K562 (cell line): ENCODE results near the gene ALDH18A1. TPM values are rescaled to one million over a fixed set of nuclear protein-coding genes. Genes with fewer than 3 reads are reported as not detected.

Source experiments
- EP400 ChIP-seq: fragments of 450-650 bp; IDR thresholded peaks from 2 replicates; pipeline ENCODE4 v1.6.1; 2017; ENCODE audit warnings: antibody characterized with exemption, mild to moderate bottlenecking, moderate library complexity
- ERF ChIP-seq: fragments of 450-650 bp; formaldehyde crosslinking; IDR thresholded peaks from 2 replicates; pipeline ENCODE4 v1.4.0; 2020; ENCODE audit warnings: mild to moderate bottlenecking, mixed read lengths
- HDAC8 ChIP-seq: fragments of 450-650 bp; IDR thresholded peaks from 2 replicates; pipeline ENCODE4 v1.6.1; 2016; ENCODE audit warnings: mild to moderate bottlenecking, missing genetic modification characterization, moderate library complexity, missing compliant biosample characterization
- MCM2 ChIP-seq: fragments of 450-650 bp; IDR thresholded peaks from 2 replicates; pipeline ENCODE4 v1.6.1; 2017; ENCODE audit warnings: low read depth, mild to moderate bottlenecking
- NFE2L1 ChIP-seq: fragments of 450-650 bp; IDR thresholded peaks from 2 replicates; pipeline ENCODE4 v1.6.1; 2016; ENCODE audit warnings: missing genetic modification characterization, low read depth, mild to moderate bottlenecking, missing compliant biosample characterization, moderate library complexity, borderline replicate concordance
- PHTF2 ChIP-seq: fragments of 250-450 bp; sonication (Bioruptor Pico); IDR thresholded peaks from 2 replicates; pipeline ENCODE4 v1.5.0; 2021; ENCODE audit warnings: mild to moderate bottlenecking
- ZBED1 ChIP-seq: IDR thresholded peaks from 2 replicates; pipeline ENCODE4 v1.6.1; 2014
- ZC3H8 ChIP-seq: fragments of 450-650 bp; IDR thresholded peaks from 2 replicates; pipeline ENCODE4 v1.6.1; 2017
- ZKSCAN8 ChIP-seq: fragments of 200-800 bp; sonication (Bioruptor generic); IDR thresholded peaks from 2 replicates; pipeline ENCODE4 v1.6.1; 2016; ENCODE audit warnings: missing genetic modification characterization, missing compliant biosample characterization
- ZNF134 ChIP-seq: fragments of 250-450 bp; sonication (Bioruptor Pico); conservative IDR thresholded peaks from 2 replicates; pipeline ENCODE4 v1.4.0; 2020
- ZNF23 ChIP-seq: fragments of 250-450 bp; sonication (Bioruptor Pico); IDR thresholded peaks from 2 replicates; pipeline ENCODE4 v1.4.0; 2020; ENCODE audit warnings: mild to moderate bottlenecking
- ZNF398 ChIP-seq: fragments of 250-450 bp; sonication (Bioruptor Pico); IDR thresholded peaks from 2 replicates; pipeline ENCODE4 v1.8.0; 2021; ENCODE audit warnings: moderate library complexity, mild to moderate bottlenecking, inconsistent platforms
- polyA plus RNA-seq, 8 experiments: library from polyadenylated mRNA; depleted of rRNA in 4 of 8; stranded (reverse) in 5 of 8; unstranded in 3 of 8; fragments of >200 nt; fragmentation: Nextera tagmentation in 2 of 8; fragmentation: Illumina TruSeq in 1 of 8; extraction: Ambion mirVana in 2 of 8; extraction: Trizol in 1 of 8; gene quantifications; 2 replicates each; pipeline versions ENCODE4 v1.2.1 to v1.2.3, GENCODE V29; 2011 to 2014; ENCODE audit warnings: inconsistent platforms in 1 of 8, missing spikeins in 1 of 8
- total RNA-seq, 7 experiments: library from RNA; depleted of rRNA in 6 of 7; stranded (reverse); fragments of >200 nt in 6 of 7; fragmentation: Illumina TruSeq in 2 of 7; extraction: Trizol in 2 of 7; gene quantifications; 2 replicates each; pipeline versions ENCODE4 v1.2.1 to v1.2.3, GENCODE V29; 2011 to 2021; ENCODE audit warnings: low replicate concordance in 1 of 7
- TF ChIP-seq, protein P1 (sequence below): IDR thresholded peaks from 2 replicates; pipeline ENCODE4 v1.6.1; 2014; ENCODE audit warnings: antibody characterized with exemption
- TF ChIP-seq, protein P2 (sequence below): sonication (generic); formaldehyde crosslinking; IDR thresholded peaks from 2 replicates; pipeline ENCODE4 v1.8.0; 2022; ENCODE audit warnings: mild to moderate bottlenecking, low read depth, missing genetic modification reagents
- TF ChIP-seq, protein P3 (sequence below): sonication (generic); formaldehyde crosslinking; IDR thresholded peaks from 2 replicates; pipeline ENCODE4 v1.8.0; 2022; ENCODE audit warnings: missing genetic modification reagents, mild to moderate bottlenecking, moderate library complexity, borderline replicate concordance
- TF ChIP-seq, protein P4 (sequence below): fragments of 450-650 bp; conservative IDR thresholded peaks from 2 replicates; pipeline ENCODE4 v1.6.1; 2016; ENCODE audit warnings: missing genetic modification characterization, low read depth, mild to moderate bottlenecking, control low read depth, missing compliant biosample characterization
- TF ChIP-seq, protein P5 (sequence below): fragments of 250-450 bp; sonication (Bioruptor Pico); IDR thresholded peaks from 2 replicates; pipeline ENCODE4 v1.4.0; 2020; ENCODE audit warnings: mild to moderate bottlenecking, moderate library complexity

The ALDH18A1 gene
- total and polyA plus RNA-seq, 9 of the 15 experiments (the other 6 are each of a cell fraction or from before 2014, with no cell fraction given) = 12.0 to 83.3 (median 43.8) TPM

- TF ChIP-seq ZNF398 (CRISPR knock-in tag) (no peak), NFE2L1 (tag) (no peak), ZKSCAN8 (no peak), ZBED1 (no peak), PHTF2 (CRISPR knock-in tag) (no peak), ERF (CRISPR knock-in tag) (no peak), ZNF23 (no peak), EP400 (peak; percentile 89), ZNF134 (CRISPR knock-in tag) (no peak), MCM2 (no peak), HDAC8 (tag) (no peak), ZC3H8 (no peak)
- TF ChIP-seq, protein P1, sequence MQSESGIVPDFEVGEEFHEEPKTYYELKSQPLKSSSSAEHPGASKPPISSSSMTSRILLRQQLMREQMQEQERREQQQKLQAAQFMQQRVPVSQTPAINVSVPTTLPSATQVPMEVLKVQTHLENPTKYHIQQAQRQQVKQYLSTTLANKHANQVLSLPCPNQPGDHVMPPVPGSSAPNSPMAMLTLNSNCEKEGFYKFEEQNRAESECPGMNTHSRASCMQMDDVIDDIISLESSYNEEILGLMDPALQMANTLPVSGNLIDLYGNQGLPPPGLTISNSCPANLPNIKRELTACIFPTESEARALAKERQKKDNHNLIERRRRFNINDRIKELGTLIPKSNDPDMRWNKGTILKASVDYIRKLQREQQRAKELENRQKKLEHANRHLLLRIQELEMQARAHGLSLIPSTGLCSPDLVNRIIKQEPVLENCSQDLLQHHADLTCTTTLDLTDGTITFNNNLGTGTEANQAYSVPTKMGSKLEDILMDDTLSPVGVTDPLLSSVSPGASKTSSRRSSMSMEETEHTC = no peak
- TF ChIP-seq, protein P2, sequence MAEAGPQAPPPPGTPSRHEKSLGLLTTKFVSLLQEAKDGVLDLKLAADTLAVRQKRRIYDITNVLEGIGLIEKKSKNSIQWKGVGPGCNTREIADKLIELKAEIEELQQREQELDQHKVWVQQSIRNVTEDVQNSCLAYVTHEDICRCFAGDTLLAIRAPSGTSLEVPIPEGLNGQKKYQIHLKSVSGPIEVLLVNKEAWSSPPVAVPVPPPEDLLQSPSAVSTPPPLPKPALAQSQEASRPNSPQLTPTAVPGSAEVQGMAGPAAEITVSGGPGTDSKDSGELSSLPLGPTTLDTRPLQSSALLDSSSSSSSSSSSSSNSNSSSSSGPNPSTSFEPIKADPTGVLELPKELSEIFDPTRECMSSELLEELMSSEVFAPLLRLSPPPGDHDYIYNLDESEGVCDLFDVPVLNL (CRISPR knock-in tag) = 0 out of 2 replicates have a peak, but pooled peaks have one; percentile 26
- TF ChIP-seq, protein P3, sequence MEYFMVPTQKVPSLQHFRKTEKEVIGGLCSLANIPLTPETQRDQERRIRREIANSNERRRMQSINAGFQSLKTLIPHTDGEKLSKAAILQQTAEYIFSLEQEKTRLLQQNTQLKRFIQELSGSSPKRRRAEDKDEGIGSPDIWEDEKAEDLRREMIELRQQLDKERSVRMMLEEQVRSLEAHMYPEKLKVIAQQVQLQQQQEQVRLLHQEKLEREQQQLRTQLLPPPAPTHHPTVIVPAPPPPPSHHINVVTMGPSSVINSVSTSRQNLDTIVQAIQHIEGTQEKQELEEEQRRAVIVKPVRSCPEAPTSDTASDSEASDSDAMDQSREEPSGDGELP = peak; percentile 71
- TF ChIP-seq, protein P4, sequence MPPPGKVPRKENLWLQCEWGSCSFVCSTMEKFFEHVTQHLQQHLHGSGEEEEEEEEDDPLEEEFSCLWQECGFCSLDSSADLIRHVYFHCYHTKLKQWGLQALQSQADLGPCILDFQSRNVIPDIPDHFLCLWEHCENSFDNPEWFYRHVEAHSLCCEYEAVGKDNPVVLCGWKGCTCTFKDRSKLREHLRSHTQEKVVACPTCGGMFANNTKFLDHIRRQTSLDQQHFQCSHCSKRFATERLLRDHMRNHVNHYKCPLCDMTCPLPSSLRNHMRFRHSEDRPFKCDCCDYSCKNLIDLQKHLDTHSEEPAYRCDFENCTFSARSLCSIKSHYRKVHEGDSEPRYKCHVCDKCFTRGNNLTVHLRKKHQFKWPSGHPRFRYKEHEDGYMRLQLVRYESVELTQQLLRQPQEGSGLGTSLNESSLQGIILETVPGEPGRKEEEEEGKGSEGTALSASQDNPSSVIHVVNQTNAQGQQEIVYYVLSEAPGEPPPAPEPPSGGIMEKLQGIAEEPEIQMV = no peak
- TF ChIP-seq, protein P5, sequence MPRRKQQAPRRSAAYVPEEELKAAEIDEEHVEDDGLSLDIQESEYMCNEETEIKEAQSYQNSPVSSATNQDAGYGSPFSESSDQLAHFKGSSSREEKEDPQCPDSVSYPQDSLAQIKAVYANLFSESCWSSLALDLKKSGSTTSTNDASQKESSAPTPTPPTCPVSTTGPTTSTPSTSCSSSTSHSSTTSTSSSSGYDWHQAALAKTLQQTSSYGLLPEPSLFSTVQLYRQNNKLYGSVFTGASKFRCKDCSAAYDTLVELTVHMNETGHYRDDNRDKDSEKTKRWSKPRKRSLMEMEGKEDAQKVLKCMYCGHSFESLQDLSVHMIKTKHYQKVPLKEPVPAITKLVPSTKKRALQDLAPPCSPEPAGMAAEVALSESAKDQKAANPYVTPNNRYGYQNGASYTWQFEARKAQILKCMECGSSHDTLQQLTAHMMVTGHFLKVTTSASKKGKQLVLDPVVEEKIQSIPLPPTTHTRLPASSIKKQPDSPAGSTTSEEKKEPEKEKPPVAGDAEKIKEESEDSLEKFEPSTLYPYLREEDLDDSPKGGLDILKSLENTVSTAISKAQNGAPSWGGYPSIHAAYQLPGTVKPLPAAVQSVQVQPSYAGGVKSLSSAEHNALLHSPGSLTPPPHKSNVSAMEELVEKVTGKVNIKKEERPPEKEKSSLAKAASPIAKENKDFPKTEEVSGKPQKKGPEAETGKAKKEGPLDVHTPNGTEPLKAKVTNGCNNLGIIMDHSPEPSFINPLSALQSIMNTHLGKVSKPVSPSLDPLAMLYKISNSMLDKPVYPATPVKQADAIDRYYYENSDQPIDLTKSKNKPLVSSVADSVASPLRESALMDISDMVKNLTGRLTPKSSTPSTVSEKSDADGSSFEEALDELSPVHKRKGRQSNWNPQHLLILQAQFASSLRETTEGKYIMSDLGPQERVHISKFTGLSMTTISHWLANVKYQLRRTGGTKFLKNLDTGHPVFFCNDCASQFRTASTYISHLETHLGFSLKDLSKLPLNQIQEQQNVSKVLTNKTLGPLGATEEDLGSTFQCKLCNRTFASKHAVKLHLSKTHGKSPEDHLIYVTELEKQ = no peak
These were observed 37.4 kb upstream of the ALDH18A1 start, which contains the start of gene TCTN3 (continued) for GRCh38 chr10:95693668-95694534.
